ENCODE results near the gene CCDC85C.

Gene CCDC85C

DNA sequence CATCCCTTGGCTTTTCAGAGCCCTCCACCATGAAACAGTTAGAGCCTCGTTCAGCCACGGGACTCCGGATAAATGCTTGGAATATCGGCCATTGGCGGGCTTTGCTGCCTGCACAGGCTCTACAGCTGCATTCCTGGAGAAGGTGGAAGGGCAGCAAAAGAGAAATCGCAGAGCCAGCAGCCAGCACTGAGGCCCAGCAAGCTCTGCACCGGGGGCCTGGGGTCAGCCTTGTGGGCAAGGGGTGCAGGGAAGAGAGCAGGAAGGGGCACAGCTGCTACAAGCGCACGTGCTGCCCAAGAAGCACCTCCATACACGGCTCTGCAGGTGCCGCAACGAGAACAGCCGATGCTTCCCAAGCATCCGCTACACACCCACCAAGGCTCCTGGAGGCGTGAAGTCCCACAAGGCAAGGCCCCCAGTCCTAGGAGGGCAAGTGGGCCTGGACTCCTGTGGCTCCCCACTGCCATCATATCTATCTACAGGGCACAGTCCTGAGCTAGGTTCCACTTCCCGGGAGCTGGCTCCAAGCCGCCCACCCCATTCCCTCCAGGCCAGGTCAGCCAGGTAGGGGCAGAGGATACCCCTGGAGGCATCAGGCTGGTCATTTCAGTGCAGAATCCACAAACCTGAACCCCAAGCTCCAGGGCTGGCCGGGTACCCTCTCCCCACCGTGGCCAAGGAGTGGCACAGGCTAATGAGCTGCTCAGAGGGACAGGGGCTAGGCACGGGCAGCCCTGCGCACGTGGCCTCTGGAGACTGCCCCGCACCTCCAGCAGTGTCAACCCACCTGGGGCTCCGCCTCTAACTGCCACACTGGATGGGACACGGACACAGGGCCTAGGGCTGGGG, 82.6 kb downstream of the CCDC85C start:
- TF ChIP-seq, protein P1, sequence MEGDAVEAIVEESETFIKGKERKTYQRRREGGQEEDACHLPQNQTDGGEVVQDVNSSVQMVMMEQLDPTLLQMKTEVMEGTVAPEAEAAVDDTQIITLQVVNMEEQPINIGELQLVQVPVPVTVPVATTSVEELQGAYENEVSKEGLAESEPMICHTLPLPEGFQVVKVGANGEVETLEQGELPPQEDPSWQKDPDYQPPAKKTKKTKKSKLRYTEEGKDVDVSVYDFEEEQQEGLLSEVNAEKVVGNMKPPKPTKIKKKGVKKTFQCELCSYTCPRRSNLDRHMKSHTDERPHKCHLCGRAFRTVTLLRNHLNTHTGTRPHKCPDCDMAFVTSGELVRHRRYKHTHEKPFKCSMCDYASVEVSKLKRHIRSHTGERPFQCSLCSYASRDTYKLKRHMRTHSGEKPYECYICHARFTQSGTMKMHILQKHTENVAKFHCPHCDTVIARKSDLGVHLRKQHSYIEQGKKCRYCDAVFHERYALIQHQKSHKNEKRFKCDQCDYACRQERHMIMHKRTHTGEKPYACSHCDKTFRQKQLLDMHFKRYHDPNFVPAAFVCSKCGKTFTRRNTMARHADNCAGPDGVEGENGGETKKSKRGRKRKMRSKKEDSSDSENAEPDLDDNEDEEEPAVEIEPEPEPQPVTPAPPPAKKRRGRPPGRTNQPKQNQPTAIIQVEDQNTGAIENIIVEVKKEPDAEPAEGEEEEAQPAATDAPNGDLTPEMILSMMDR (conservative IDR thresholded peaks at IDR 0.05; ENCODE audit: low read depth, low read length), result no peak
- no peaks in the 10 kb centered on the region for H3K27me3 ChIP-seq (ENCODE audit: insufficient read depth, low read depth)
- H3K9ac ChIP-seq, result no peak overlapping the region
- H3K27ac ChIP-seq, result no peak overlapping the region
- no peaks in the 10 kb centered on the region for H3K79me2 ChIP-seq (ENCODE audit: insufficient read depth, low read depth)
- no peak overlapping the region for H3K4me2 ChIP-seq
- H3K36me3 ChIP-seq (ENCODE audit: insufficient read depth), result no peaks in the 10 kb centered on the region
- H3K4me1 ChIP-seq (ENCODE audit: low read depth, poor library complexity, severe bottlenecking), result peaks cover 3% of the 10 kb centered on the region
- no peak overlapping the region for H2AFZ ChIP-seq (ENCODE audit: low read depth)
- no peak overlapping the region for H3K4me3 ChIP-seq (IDR thresholded peaks at IDR 0.05; ENCODE audit: insufficient read depth, low read depth, low read length)
- no peaks in the 10 kb centered on the region for H4K20me1 ChIP-seq (ENCODE audit: insufficient read depth)

DNA sequence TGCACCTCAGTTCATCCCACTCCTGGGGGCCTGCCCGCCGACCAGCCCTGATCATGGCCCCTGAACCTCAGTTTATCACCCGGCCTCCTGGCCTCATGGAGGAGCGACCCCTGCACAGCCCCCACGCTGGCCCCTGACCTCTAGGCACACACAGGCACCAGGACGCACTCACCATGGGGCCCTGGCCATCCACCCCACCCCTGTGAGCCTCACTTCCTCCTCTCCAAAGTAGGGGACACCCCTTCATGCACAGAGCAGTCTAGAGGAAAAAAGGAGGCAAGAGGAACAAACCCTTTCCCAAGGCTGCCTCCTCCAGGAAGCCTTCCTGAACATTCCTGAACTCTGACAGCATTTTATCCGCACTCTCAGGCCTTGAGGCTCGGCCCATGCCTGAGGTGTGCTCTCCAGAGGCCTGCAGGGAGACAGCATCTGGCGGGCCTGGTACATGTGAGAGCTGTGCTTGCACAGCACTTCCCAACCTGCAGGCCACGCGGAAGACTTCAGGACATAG, 83.4 kb downstream of the CCDC85C start:
- no peak overlapping the region for H2AFZ ChIP-seq (ENCODE audit: low read depth)
- H4K20me1 ChIP-seq (ENCODE audit: insufficient read depth), result no peaks in the 10 kb centered on the region
- TF ChIP-seq, protein P1 (conservative IDR thresholded peaks at IDR 0.05; ENCODE audit: low read depth, low read length), result no peak
- H3K9ac ChIP-seq, result no peak overlapping the region
- H3K27me3 ChIP-seq (ENCODE audit: insufficient read depth, low read depth), result no peaks in the 10 kb centered on the region
- H3K4me3 ChIP-seq (IDR thresholded peaks at IDR 0.05; ENCODE audit: insufficient read depth, low read depth, low read length), result no peak overlapping the region
- H3K4me2 ChIP-seq, result no peak overlapping the region
- no peaks in the 10 kb centered on the region for H3K36me3 ChIP-seq (ENCODE audit: insufficient read depth)
- no peak overlapping the region for H3K27ac ChIP-seq
- no peaks in the 10 kb centered on the region for H3K79me2 ChIP-seq (ENCODE audit: insufficient read depth, low read depth)
- H3K4me1 ChIP-seq (ENCODE audit: low read depth, poor library complexity, severe bottlenecking), result peaks cover 3% of the 10 kb centered on the region

DNA sequence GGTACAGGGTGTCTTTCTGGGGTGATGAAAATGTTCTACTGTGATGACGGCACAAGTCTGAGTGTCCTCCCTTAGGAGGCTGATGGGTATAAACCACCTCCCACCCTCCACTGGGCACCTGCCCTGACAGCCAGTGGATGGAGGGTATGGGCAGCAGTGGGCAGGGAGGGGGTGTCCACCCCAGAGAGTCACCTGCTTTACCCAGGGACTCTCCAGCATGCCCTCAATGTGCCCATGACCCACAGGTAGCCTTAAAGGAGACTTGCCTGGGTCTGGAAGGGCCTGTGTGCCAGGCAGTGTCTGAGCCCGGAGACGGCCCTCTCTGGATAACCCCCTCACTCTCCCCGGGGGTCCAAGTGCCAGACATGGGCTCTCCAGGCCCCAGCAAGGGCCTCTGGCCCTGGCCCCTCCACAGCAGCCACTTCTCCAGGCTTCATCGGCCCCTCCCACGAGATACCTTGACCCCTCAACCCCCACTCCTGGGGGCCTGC, 84.0 kb downstream of the CCDC85C start:
- H4K20me1 ChIP-seq (ENCODE audit: insufficient read depth), result no peaks in the 10 kb centered on the region
- no peak overlapping the region for H3K9ac ChIP-seq
- H2AFZ ChIP-seq (ENCODE audit: low read depth), result no peak overlapping the region
- no peaks in the 10 kb centered on the region for H3K36me3 ChIP-seq (ENCODE audit: insufficient read depth)
- no peak overlapping the region for H3K4me2 ChIP-seq
- TF ChIP-seq, protein P1 (conservative IDR thresholded peaks at IDR 0.05; ENCODE audit: low read depth, low read length), result no peak
- peaks cover 3% of the 10 kb centered on the region for H3K4me1 ChIP-seq (ENCODE audit: low read depth, poor library complexity, severe bottlenecking)
- H3K4me3 ChIP-seq (IDR thresholded peaks at IDR 0.05; ENCODE audit: insufficient read depth, low read depth, low read length), result no peak overlapping the region
- H3K27me3 ChIP-seq (ENCODE audit: insufficient read depth, low read depth), result no peaks in the 10 kb centered on the region
- no peaks in the 10 kb centered on the region for H3K79me2 ChIP-seq (ENCODE audit: insufficient read depth, low read depth)
- H3K27ac ChIP-seq, result no peak overlapping the region

DNA sequence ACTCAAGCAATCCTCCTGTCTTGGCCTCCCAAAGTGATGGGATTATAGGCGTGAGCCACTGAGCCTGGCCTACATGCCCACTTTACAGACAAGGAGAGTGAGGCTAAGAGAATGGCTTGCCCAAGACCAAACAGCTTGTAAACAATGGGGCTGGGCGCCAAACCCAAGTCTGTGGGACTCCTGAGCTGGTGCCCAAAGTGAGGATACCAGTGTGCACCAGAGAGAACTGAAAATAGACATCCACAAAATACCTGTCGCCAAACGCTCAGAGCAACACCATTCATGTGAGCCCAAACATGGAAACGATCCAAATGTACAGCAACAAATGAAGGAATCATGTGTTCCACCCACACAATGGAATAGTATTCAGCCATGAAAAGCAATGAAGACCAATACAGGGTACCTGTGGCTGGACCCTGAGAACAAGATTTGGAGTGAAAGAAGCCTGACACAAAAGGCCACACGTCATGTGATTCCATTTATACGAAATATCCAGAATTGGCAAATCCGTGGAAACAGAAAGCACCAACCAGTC, 84.6 kb downstream of the CCDC85C start:
- no peaks in the 10 kb centered on the region for H4K20me1 ChIP-seq (ENCODE audit: insufficient read depth)

More for the DNA sequence above, 84.6 kb downstream of the CCDC85C start:
- no peaks in the 10 kb centered on the region for H3K79me2 ChIP-seq (ENCODE audit: insufficient read depth, low read depth)
- no peak overlapping the region for H3K4me2 ChIP-seq
- no peaks in the 10 kb centered on the region for H3K27me3 ChIP-seq (ENCODE audit: insufficient read depth, low read depth)
- TF ChIP-seq, protein P1 (conservative IDR thresholded peaks at IDR 0.05; ENCODE audit: low read depth, low read length), result no peak
- H3K4me1 ChIP-seq (ENCODE audit: low read depth, poor library complexity, severe bottlenecking), result peaks cover 3% of the 10 kb centered on the region
- no peak overlapping the region for H3K4me3 ChIP-seq (IDR thresholded peaks at IDR 0.05; ENCODE audit: insufficient read depth, low read depth, low read length)
- no peak overlapping the region for H3K9ac ChIP-seq
- no peak overlapping the region for H2AFZ ChIP-seq (ENCODE audit: low read depth)
- no peaks in the 10 kb centered on the region for H3K36me3 ChIP-seq (ENCODE audit: insufficient read depth)
- H3K27ac ChIP-seq, result no peak overlapping the region

All from KMS-11 (cell line).